GM21381 (cell line): ENCODE measurements around the gene S100G.

Experiments
- ATAC-seq: cut with Tn5 transposase; IDR thresholded peaks from one replicate; pipeline ENCODE4 v1.9.1; 2021; ENCODE audit warnings: mild to moderate bottlenecking, moderate library complexity; ENCODE audit not compliant: unreplicated experiment

Gene S100G

GRCh38 chrX:16646366-16647138 is 3.4 kb upstream of the S100G start:
- no peak for ATAC-seq

- no peak for ATAC-seq
These were observed 1.6 kb downstream of the S100G start for GRCh38 chrX:16651391-16652024.

GRCh38 chrX:16653424-16653823 is 3.5 kb downstream of the S100G start:
- no peak for ATAC-seq

- no peak for ATAC-seq
These were observed 4.1 kb downstream of the S100G start for GRCh38 chrX:16654093-16654492.

- ATAC-seq = no peak
These were observed 8.3 kb downstream of the S100G start for GRCh38 chrX:16658284-16658683.

GRCh38 chrX:16659321-16659720 is 9.4 kb downstream of the S100G start:
- ATAC-seq = no peak

GRCh38 chrX:16661495-16661894 is 11.5 kb downstream of the S100G start:
- no peak for ATAC-seq

GRCh38 chrX:16662402-16662801 is 12.4 kb downstream of the S100G start:
- ATAC-seq = no peak

GRCh38 chrX:16664074-16664473 is 14.1 kb downstream of the S100G start:
- no peak for ATAC-seq

GRCh38 chrX:16664626-16665025 is 14.7 kb downstream of the S100G start:
- ATAC-seq = no peak

- ATAC-seq = no peak
These were observed 15.1 kb downstream of the S100G start for GRCh38 chrX:16665089-16665488.

GRCh38 chrX:16666541-16666940 is 16.6 kb downstream of the S100G start:
- no peak for ATAC-seq

- ATAC-seq = no peak
These were observed 21.0 kb downstream of the S100G start for GRCh38 chrX:16671005-16671404.

GRCh38 chrX:16678689-16679088 is 28.7 kb downstream of the S100G start:
- ATAC-seq = no peak

GRCh38 chrX:16683007-16683664 is 33.2 kb downstream of the S100G start:
- no peak for ATAC-seq

- no peak for ATAC-seq
These were observed 37.6 kb downstream of the S100G start for GRCh38 chrX:16687514-16687913.

- no peak for ATAC-seq
These were observed 45.2 kb downstream of the S100G start for GRCh38 chrX:16695079-16695676.

GRCh38 chrX:16696956-16697355 is 47.0 kb downstream of the S100G start:
- ATAC-seq = no peak

GRCh38 chrX:16699389-16699788 is 49.4 kb downstream of the S100G start:
- no peak for ATAC-seq

GRCh38 chrX:16700734-16701133 is 50.8 kb downstream of the S100G start:
- ATAC-seq = no peak

GRCh38 chrX:16702700-16703599 is 53.0 kb downstream of the S100G start:
- no peak for ATAC-seq
